Activated T-helper 1 cell treated with Interleukin-2 at 50 U/mL for 16 hours (primary cell): ENCODE data around the gene ATAD3B.
"Not testable (repeated sequence)": the region's sequence is repeated elsewhere in the genome, so short reads cannot be mapped to it uniquely, and the experiment has no call there.

Experiments
- DNase-seq: peaks from one replicate; pipeline ENCODE4 v3.0.0-alpha.2; 2020; ENCODE audit warnings: low read depth

ATAD3B gene

GRCh38 chr1:1452365-1452739 is 19.2 kb upstream of the ATAD3B start:
- DNase-seq: not testable (repeated sequence)

- DNase-seq: no peak
Measured at GRCh38 chr1:1452882-1453281, 18.7 kb upstream of the ATAD3B start.

- not testable (repeated sequence) for DNase-seq
Measured at GRCh38 chr1:1454286-1455056, 17.1 kb upstream of the ATAD3B start.

GRCh38 chr1:1455366-1455884 is 16.1 kb upstream of the ATAD3B start:
- DNase-seq: no peak

- DNase-seq: not testable (repeated sequence)
Measured at GRCh38 chr1:1455934-1456333, 15.6 kb upstream of the ATAD3B start.

GRCh38 chr1:1456683-1457255 is 14.8 kb upstream of the ATAD3B start:
- not testable (repeated sequence) for DNase-seq

GRCh38 chr1:1459156-1459555 is 12.4 kb upstream of the ATAD3B start:
- not testable (repeated sequence) for DNase-seq

GRCh38 chr1:1459711-1460110 is 11.9 kb upstream of the ATAD3B start:
- not testable (repeated sequence) for DNase-seq

- DNase-seq: no peak
Measured at GRCh38 chr1:1460540-1461130, 10.9 kb upstream of the ATAD3B start.

- DNase-seq: no peak
Measured at GRCh38 chr1:1461721-1462317, 9.7 kb upstream of the ATAD3B start.

- no peak for DNase-seq
Measured at GRCh38 chr1:1462318-1462966, 9.1 kb upstream of the ATAD3B start.

GRCh38 chr1:1463312-1463711 is 8.3 kb upstream of the ATAD3B start:
- no peak for DNase-seq

GRCh38 chr1:1468196-1468985 is 3.2 kb upstream of the ATAD3B start:
- not testable (repeated sequence) for DNase-seq

- DNase-seq: no peak
Measured at GRCh38 chr1:1470626-1471388, 758 bp upstream of the ATAD3B start.

GRCh38 chr1:1472053-1472876 is 700 bp downstream of the ATAD3B start:
- DNase-seq: not testable (repeated sequence)

GRCh38 chr1:1476011-1476410 is 4.4 kb downstream of the ATAD3B start:
- DNase-seq: not testable (repeated sequence)

GRCh38 chr1:1477206-1477605 is 5.6 kb downstream of the ATAD3B start:
- DNase-seq: no peak

- DNase-seq: no peak
Measured at GRCh38 chr1:1479547-1480487, 8.3 kb downstream of the ATAD3B start.

- not testable (repeated sequence) for DNase-seq
Measured at GRCh38 chr1:1480488-1480867, 8.9 kb downstream of the ATAD3B start.
